HEK293 (cell line): ENCODE measurements around the gene HLA-A.

Experiments used
- KLF7 ChIP-seq: fragments of 450-650 bp; formaldehyde crosslinking; IDR thresholded peaks from 2 replicates; pipeline ENCODE4 v1.5.1; 2016; ENCODE audit warnings: missing biosample characterization, missing genetic modification characterization, borderline replicate concordance
- SP2 ChIP-seq: fragments of 450-650 bp; formaldehyde crosslinking; IDR thresholded peaks from 2 replicates; pipeline ENCODE4 v1.5.1; 2016; ENCODE audit warnings: missing biosample characterization, missing genetic modification characterization
- TCF7L2 ChIP-seq: IDR thresholded peaks from 2 replicates; pipeline ENCODE4 v1.6.1; 2011; ENCODE audit warnings: low read depth, mild to moderate bottlenecking, inconsistent platforms, low read length, moderate library complexity, borderline replicate concordance
- ZNF133 ChIP-seq: fragments of 450-650 bp; formaldehyde crosslinking; IDR thresholded peaks from 2 replicates; pipeline ENCODE4 v1.5.1; 2016; ENCODE audit warnings: missing biosample characterization, missing genetic modification characterization
- ZNF138 ChIP-seq: fragments of 450-650 bp; formaldehyde crosslinking; IDR thresholded peaks from 2 replicates; pipeline ENCODE4 v1.5.1; 2016; ENCODE audit warnings: missing biosample characterization, missing genetic modification characterization, borderline replicate concordance
- ZNF19 ChIP-seq: fragments of 450-650 bp; formaldehyde crosslinking; IDR thresholded peaks from 2 replicates; pipeline ENCODE4; 2016; ENCODE audit warnings: missing biosample characterization, missing genetic modification characterization, low read depth
- ZNF266 ChIP-seq: fragments of 450-650 bp; formaldehyde crosslinking; IDR thresholded peaks from 2 replicates; pipeline ENCODE4 v1.5.1; 2016; ENCODE audit warnings: missing biosample characterization, missing genetic modification characterization, low read depth
- ZNF274 ChIP-seq, 2 experiments: fragments of 200-500 bp in 1 of 2; fragments of 450-650 bp in 1 of 2; sonication (Bioruptor generic) in 1 of 2; formaldehyde crosslinking in 1 of 2; IDR thresholded peaks; 2 replicates each; pipeline versions ENCODE4 v1.5.1 to v1.6.1; 2014 to 2016; ENCODE audit warnings: borderline replicate concordance in 1 of 2, inconsistent platforms in 1 of 2, low read length in 1 of 2, missing biosample characterization in 1 of 2, missing genetic modification characterization in 1 of 2
- ZNF621 ChIP-seq: fragments of 450-650 bp; formaldehyde crosslinking; IDR thresholded peaks from 2 replicates; pipeline ENCODE4 v1.5.1; 2017; ENCODE audit warnings: missing biosample characterization, missing genetic modification characterization
- ZNF777 ChIP-seq: fragments of 450-650 bp; formaldehyde crosslinking; IDR thresholded peaks from 2 replicates; pipeline ENCODE4 v1.5.1; 2017; ENCODE audit warnings: missing biosample characterization, missing genetic modification characterization, borderline replicate concordance
- ZNF792 ChIP-seq: fragments of 450-650 bp; formaldehyde crosslinking; IDR thresholded peaks from 2 replicates; pipeline ENCODE4 v1.5.1; 2016; ENCODE audit warnings: missing biosample characterization, missing genetic modification characterization
- TF ChIP-seq, protein P1 (sequence below): fragments of 450-650 bp; formaldehyde crosslinking; IDR thresholded peaks from 2 replicates; pipeline ENCODE4 v1.5.1; 2016; ENCODE audit warnings: missing biosample characterization, missing genetic modification characterization
- TF ChIP-seq, protein P2 (sequence below): fragments of 450-650 bp; formaldehyde crosslinking; IDR thresholded peaks from 2 replicates; pipeline ENCODE4 v1.5.1; 2016; ENCODE audit warnings: missing biosample characterization, missing genetic modification characterization

DNA sequence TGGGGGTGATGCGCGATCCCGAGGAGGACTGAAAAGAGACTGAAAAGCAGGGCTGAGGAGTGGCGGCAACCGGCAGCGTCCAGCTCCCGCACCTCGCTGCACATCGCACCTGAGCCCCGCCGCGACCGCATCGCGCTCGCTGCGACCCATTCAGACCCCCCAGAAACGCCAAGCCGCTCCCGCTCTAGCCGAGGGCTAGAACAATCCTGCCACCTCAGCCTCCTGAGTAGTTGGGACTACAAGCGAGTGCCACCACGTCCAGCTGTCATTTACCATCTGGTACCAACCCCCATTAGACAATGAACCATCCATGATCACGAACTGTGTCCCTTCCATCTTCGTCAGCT, 33.2 kb downstream of the HLA-A start:
- TF ChIP-seq, protein P1, sequence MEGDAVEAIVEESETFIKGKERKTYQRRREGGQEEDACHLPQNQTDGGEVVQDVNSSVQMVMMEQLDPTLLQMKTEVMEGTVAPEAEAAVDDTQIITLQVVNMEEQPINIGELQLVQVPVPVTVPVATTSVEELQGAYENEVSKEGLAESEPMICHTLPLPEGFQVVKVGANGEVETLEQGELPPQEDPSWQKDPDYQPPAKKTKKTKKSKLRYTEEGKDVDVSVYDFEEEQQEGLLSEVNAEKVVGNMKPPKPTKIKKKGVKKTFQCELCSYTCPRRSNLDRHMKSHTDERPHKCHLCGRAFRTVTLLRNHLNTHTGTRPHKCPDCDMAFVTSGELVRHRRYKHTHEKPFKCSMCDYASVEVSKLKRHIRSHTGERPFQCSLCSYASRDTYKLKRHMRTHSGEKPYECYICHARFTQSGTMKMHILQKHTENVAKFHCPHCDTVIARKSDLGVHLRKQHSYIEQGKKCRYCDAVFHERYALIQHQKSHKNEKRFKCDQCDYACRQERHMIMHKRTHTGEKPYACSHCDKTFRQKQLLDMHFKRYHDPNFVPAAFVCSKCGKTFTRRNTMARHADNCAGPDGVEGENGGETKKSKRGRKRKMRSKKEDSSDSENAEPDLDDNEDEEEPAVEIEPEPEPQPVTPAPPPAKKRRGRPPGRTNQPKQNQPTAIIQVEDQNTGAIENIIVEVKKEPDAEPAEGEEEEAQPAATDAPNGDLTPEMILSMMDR (tag by site-specific recombination), result no peak
- TF ChIP-seq ZNF621, result no peak
- TF ChIP-seq ZNF274 (IDR thresholded peaks at IDR 0.05; ENCODE audit: low read length), result no peak
- TF ChIP-seq ZNF274 (tag by site-specific recombination; IDR thresholded peaks at IDR 0.05; ENCODE audit: borderline replicate concordance), result no peak
- no peak for TF ChIP-seq SP2 (tag by site-specific recombination)
- no peak for TF ChIP-seq KLF7 (tag by site-specific recombination)
- no peak for TF ChIP-seq ZNF792 (tag by site-specific recombination)
- TF ChIP-seq TCF7L2, result no peak
- TF ChIP-seq, protein P2, sequence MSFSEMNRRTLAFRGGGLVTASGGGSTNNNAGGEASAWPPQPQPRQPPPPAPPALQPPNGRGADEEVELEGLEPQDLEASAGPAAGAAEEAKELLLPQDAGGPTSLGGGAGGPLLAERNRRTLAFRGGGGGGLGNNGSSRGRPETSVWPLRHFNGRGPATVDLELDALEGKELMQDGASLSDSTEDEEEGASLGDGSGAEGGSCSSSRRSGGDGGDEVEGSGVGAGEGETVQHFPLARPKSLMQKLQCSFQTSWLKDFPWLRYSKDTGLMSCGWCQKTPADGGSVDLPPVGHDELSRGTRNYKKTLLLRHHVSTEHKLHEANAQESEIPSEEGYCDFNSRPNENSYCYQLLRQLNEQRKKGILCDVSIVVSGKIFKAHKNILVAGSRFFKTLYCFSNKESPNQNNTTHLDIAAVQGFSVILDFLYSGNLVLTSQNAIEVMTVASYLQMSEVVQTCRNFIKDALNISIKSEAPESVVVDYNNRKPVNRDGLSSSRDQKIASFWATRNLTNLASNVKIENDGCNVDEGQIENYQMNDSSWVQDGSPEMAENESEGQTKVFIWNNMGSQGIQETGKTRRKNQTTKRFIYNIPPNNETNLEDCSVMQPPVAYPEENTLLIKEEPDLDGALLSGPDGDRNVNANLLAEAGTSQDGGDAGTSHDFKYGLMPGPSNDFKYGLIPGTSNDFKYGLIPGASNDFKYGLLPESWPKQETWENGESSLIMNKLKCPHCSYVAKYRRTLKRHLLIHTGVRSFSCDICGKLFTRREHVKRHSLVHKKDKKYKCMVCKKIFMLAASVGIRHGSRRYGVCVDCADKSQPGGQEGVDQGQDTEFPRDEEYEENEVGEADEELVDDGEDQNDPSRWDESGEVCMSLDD (tag by site-specific recombination), result no peak
- no peak for TF ChIP-seq ZNF777 (tag by site-specific recombination)
- TF ChIP-seq ZNF133 (tag by site-specific recombination), result no peak
- no peak for TF ChIP-seq ZNF266 (tag by site-specific recombination)
- no peak for TF ChIP-seq ZNF19 (tag by site-specific recombination)
- no peak for TF ChIP-seq ZNF138 (tag by site-specific recombination)
